Smooth muscle cell (in vitro differentiated cells): ENCODE measurements around the gene GLB1L3. TPM values are rescaled to one million over a fixed set of nuclear protein-coding genes. Genes with fewer than 3 reads are reported as not detected.

Source experiments
- DNase-seq: peaks from one replicate; lab custom pipeline; 2025; ENCODE audit not compliant: unreplicated experiment; lab: John Stamatoyannopoulos, UW
- H2AFZ ChIP-seq: fragments of 200-600 bp; sonication (generic); 2 replicates; pipeline ENCODE4 v1.6.0; 2016; ENCODE audit warnings: antibody characterized with exemption, low read depth, mild to moderate bottlenecking
- H3F3A ChIP-seq: fragments of 200-600 bp; sonication (generic); 2 replicates; pipeline ENCODE4 v1.6.0; 2017; ENCODE audit warnings: antibody characterized with exemption, low read depth
- H3K27ac ChIP-seq: fragments of 200-600 bp; sonication (generic); 2 replicates; pipeline ENCODE4 v1.5.1; 2016; ENCODE audit warnings: low read depth, mild to moderate bottlenecking
- H3K27me3 ChIP-seq: fragments of 200-600 bp; sonication (generic); 2 replicates; pipeline ENCODE4 v1.6.1; 2016; ENCODE audit warnings: low read depth, mild to moderate bottlenecking
- H3K36me3 ChIP-seq: fragments of 200-600 bp; sonication (generic); 2 replicates; pipeline ENCODE4 v1.5.1; 2016; ENCODE audit warnings: low read depth
- H3K4me1 ChIP-seq: fragments of 200-600 bp; sonication (generic); 2 replicates; pipeline ENCODE4 v1.5.1; 2016; ENCODE audit warnings: low read depth
- H3K4me2 ChIP-seq: fragments of 200-600 bp; sonication (generic); 2 replicates; pipeline ENCODE4 v1.6.0; 2016; ENCODE audit warnings: mild to moderate bottlenecking
- H3K4me3 ChIP-seq: fragments of 200-600 bp; sonication (generic); 2 replicates; pipeline ENCODE4 v1.5.1; 2016; ENCODE audit warnings: mild to moderate bottlenecking
- H3K79me2 ChIP-seq: fragments of 200-600 bp; sonication (generic); 2 replicates; pipeline ENCODE4 v1.6.0; 2016; ENCODE audit warnings: low read depth, mild to moderate bottlenecking
- H3K9ac ChIP-seq: fragments of 200-600 bp; sonication (generic); 2 replicates; pipeline ENCODE4 v1.6.0; 2016; ENCODE audit warnings: low read depth
- H3K9me3 ChIP-seq: fragments of 200-600 bp; sonication (generic); replicated peaks from 2 replicates; pipeline ENCODE4 v1.5.1; 2016; ENCODE audit warnings: low read depth
- H4K20me1 ChIP-seq: fragments of 200-600 bp; sonication (generic); 2 replicates; pipeline ENCODE4 v1.6.0; 2016; ENCODE audit warnings: low read depth
- WGBS: methylation state at CpG from one replicate; pipeline ENCODE4 v1.1.7; 2016; ENCODE audit warnings: low lambda C conversion rate; 5-methylcytosine and 5-hydroxymethylcytosine counted together
- polyA plus RNA-seq: library from polyadenylated mRNA; unstranded; fragments of >200 nt; fragmentation: Nextera tagmentation; extraction: Ambion mirVana; gene quantifications from 2 replicates; pipeline ENCODE4 v1.2.1, GENCODE V29; 2016
- total RNA-seq: library from RNA; depleted of rRNA; stranded (reverse); fragments of >200 nt; gene quantifications from 2 replicates; pipeline ENCODE4 v1.2.3, GENCODE V29; 2014
- TF ChIP-seq, protein P1 (sequence below): fragments of 200-600 bp; sonication (generic); IDR thresholded peaks from 2 replicates; pipeline ENCODE4 v1.5.1; 2017; ENCODE audit warnings: borderline replicate concordance, mild to moderate bottlenecking, antibody characterized with exemption; ENCODE audit not compliant: insufficient read depth, poor library complexity, severe bottlenecking

Gene GLB1L3
- total and polyA plus RNA-seq, 2 experiments from 2014 or later = not detected

GRCh38 chr11:134338068-134338467 lies 61.9 kb downstream of the GLB1L3 start:
- Histone ChIP-seq H3K79me2 (no peaks in the 10 kb centered on the region), H3F3A (no peaks in the 10 kb centered on the region), H3K27me3 (peaks cover 5% of the 10 kb centered on the region), H4K20me1 (no peaks in the 10 kb centered on the region), H3K4me3 (no peak overlapping the region), H3K4me2 (no peak overlapping the region), H3K9ac (no peak overlapping the region), H2AFZ (no peak overlapping the region), H3K4me1 (no peaks in the 10 kb centered on the region), H3K27ac (no peak overlapping the region), H3K36me3 (no peaks in the 10 kb centered on the region), H3K9me3 (no peaks in the 10 kb centered on the region)
- no peak for DNase-seq
- WGBS = 90% methylated on average over 15 of the region's 15 CpGs
- TF ChIP-seq, protein P1, sequence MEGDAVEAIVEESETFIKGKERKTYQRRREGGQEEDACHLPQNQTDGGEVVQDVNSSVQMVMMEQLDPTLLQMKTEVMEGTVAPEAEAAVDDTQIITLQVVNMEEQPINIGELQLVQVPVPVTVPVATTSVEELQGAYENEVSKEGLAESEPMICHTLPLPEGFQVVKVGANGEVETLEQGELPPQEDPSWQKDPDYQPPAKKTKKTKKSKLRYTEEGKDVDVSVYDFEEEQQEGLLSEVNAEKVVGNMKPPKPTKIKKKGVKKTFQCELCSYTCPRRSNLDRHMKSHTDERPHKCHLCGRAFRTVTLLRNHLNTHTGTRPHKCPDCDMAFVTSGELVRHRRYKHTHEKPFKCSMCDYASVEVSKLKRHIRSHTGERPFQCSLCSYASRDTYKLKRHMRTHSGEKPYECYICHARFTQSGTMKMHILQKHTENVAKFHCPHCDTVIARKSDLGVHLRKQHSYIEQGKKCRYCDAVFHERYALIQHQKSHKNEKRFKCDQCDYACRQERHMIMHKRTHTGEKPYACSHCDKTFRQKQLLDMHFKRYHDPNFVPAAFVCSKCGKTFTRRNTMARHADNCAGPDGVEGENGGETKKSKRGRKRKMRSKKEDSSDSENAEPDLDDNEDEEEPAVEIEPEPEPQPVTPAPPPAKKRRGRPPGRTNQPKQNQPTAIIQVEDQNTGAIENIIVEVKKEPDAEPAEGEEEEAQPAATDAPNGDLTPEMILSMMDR = no peak

DNA sequence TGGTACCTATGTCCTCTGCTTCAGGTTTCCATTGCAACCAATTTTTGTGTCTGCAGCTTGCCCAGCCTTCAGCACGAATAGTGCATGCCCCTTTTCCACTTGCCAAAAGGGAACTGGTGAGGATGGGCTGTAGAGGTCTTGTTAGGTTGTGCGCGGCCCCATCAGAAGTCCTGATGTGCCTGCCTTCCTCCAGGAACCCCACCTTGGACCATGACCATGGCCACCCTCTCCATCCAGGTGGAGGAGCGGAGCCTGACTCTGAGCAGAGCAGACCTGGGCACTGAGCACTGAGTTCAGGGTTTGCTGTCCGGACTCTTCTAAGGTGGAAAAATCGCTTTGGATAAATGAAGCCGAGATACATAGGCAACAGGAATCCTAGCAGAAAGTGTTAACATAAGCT lies 62.5 kb downstream of the GLB1L3 start:
- Histone ChIP-seq H3K27ac (no peak overlapping the region), H3F3A (no peaks in the 10 kb centered on the region), H3K4me2 (no peak overlapping the region), H3K4me1 (no peaks in the 10 kb centered on the region), H3K27me3 (no peaks in the 10 kb centered on the region), H3K36me3 (no peaks in the 10 kb centered on the region), H3K79me2 (no peaks in the 10 kb centered on the region), H2AFZ (no peak overlapping the region), H3K9ac (no peak overlapping the region), H4K20me1 (no peaks in the 10 kb centered on the region), H3K9me3 (no peaks in the 10 kb centered on the region), H3K4me3 (no peak overlapping the region)
- TF ChIP-seq, protein P1 = no peak
- DNase-seq = no peak
- WGBS = 94% methylated on average over 7 of the region's 7 CpGs

GRCh38 chr11:134339756-134340155 lies 63.6 kb downstream of the GLB1L3 start:
- no peaks in the 10 kb centered on the region for H3K79me2 ChIP-seq
- no peak overlapping the region for H3K4me3 ChIP-seq
- DNase-seq = no peak
- no peaks in the 10 kb centered on the region for H3K36me3 ChIP-seq
- no peaks in the 10 kb centered on the region for H3K9me3 ChIP-seq
- H3F3A ChIP-seq = no peaks in the 10 kb centered on the region
- H4K20me1 ChIP-seq = no peaks in the 10 kb centered on the region
- no peak overlapping the region for H3K9ac ChIP-seq
- TF ChIP-seq, protein P1 = no peak
- H3K27me3 ChIP-seq = no peaks in the 10 kb centered on the region
- H3K27ac ChIP-seq = no peak overlapping the region
- WGBS = 79% methylated on average over 4 of the region's 4 CpGs
- H3K4me2 ChIP-seq = no peak overlapping the region
- H2AFZ ChIP-seq = no peak overlapping the region
- no peaks in the 10 kb centered on the region for H3K4me1 ChIP-seq

GRCh38 chr11:134340354-134340964 lies 64.3 kb downstream of the GLB1L3 start:
- Histone ChIP-seq H3K79me2 (no peaks in the 10 kb centered on the region), H4K20me1 (no peaks in the 10 kb centered on the region), H2AFZ (no peak overlapping the region), H3K9ac (no peak overlapping the region), H3K36me3 (no peaks in the 10 kb centered on the region), H3K4me3 (no peak overlapping the region), H3K4me2 (no peak overlapping the region), H3K27me3 (no peaks in the 10 kb centered on the region), H3K4me1 (no peaks in the 10 kb centered on the region), H3K9me3 (no peaks in the 10 kb centered on the region), H3K27ac (no peak overlapping the region), H3F3A (no peaks in the 10 kb centered on the region)
- no peak for DNase-seq
- 97% methylated on average over 11 of the region's 11 CpGs for WGBS
- TF ChIP-seq, protein P1 = no peak
